Amniotic epithelial cell (primary cell): ENCODE results near the gene FRMD7.

Experiments
- DNase-seq: peaks from one replicate; pipeline ENCODE4 v3.0.0-alpha.2; 2010; ENCODE audit warnings: low read depth

Gene FRMD7

DNA sequence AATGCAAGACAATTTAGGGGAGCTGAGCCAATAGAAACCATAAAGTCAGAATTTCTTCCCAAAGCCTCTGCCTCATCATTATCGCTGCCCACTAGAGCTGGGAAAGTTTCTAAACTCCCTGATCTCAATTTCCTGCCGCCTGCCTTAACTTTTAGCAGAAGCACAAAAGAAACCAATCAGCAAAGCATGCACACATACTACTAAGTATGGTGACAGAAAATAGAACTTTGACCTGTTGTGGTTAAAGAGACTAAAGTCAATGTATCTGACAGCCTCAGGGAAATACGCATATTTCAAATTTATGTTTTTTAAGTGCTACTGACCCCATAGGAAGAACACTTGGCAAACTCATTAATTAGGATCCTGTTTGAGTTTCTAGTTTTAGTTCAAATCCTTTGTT is 94.7 kb downstream of the FRMD7 start:
- DNase-seq = no peak

GRCh38 chrX:132031867-132032266 is 96.0 kb downstream of the FRMD7 start:
- no peak for DNase-seq

DNA sequence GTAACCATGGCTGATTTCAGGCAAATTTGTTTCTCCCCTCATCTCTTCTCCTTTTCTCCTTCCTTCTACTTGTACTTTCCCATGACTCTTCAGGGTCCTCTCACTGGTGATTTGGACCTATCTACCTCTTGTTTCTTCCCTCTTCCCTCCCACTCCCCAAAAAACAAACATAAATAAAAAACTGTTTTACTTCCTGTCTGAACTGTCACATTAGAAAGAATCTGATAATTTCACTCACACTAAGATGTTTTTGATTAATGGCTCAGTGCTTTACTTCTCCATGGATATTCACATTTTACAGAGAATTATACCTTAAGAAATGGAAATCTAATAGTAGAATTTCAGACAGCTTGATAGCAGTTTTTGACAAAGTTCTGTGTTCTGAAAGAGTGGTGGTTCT is 97.6 kb downstream of the FRMD7 start:
- no peak for DNase-seq
